HUES6 (cell line): ENCODE results near the gene CCNY.

ENCODE experiments used
- H3K27ac ChIP-seq: 2 replicates; pipeline ENCODE4 v1.7.0; 2013; ENCODE audit warnings: low read depth, mild to moderate bottlenecking, low read length, inconsistent platforms
- H3K27me3 ChIP-seq: 2 replicates; pipeline ENCODE4 v1.6.1; 2013; ENCODE audit warnings: low read length; ENCODE audit not compliant: control insufficient read depth, insufficient read depth
- H3K36me3 ChIP-seq: 2 replicates; pipeline ENCODE4 v1.6.1; 2013; ENCODE audit warnings: low read length; ENCODE audit not compliant: control insufficient read depth, insufficient read depth
- H3K4me1 ChIP-seq: 2 replicates; pipeline ENCODE4 v1.6.1; 2013; ENCODE audit warnings: low read length; ENCODE audit not compliant: control insufficient read depth, insufficient read depth
- H3K4me3 ChIP-seq: 2 replicates; pipeline ENCODE4 v1.5.1; 2013; ENCODE audit warnings: low read depth, low read length
- H3K9ac ChIP-seq: one replicate; pipeline ENCODE4 v1.6.1; 2013; ENCODE audit warnings: mild to moderate bottlenecking, low read length
- H3K9me3 ChIP-seq: 2 replicates; pipeline ENCODE4 v1.6.1; 2013; ENCODE audit warnings: low read depth, low read length; ENCODE audit not compliant: control insufficient read depth, insufficient read depth

CCNY gene

GRCh38 chr10:35598379-35598778 lies 262.1 kb downstream of the CCNY start:
- Histone ChIP-seq H3K27ac (no peak overlapping the region), H3K27me3 (no peaks in the 10 kb centered on the region), H3K36me3 (no peaks in the 10 kb centered on the region), H3K9me3 (no peaks in the 10 kb centered on the region), H3K4me3 (no peak overlapping the region), H3K9ac (no peak overlapping the region), H3K4me1 (peaks cover 19% of the 10 kb centered on the region)

GRCh38 chr10:35600193-35600592 lies 263.9 kb downstream of the CCNY start:
- no peaks in the 10 kb centered on the region for H3K27me3 ChIP-seq
- H3K27ac ChIP-seq, result no peak overlapping the region
- H3K9ac ChIP-seq, result no peak overlapping the region
- peaks cover 2% of the 10 kb centered on the region; the same call in 1 of the 2 replicates for H3K4me1 ChIP-seq
- no peak overlapping the region for H3K4me3 ChIP-seq
- no peaks in the 10 kb centered on the region for H3K36me3 ChIP-seq
- H3K9me3 ChIP-seq, result no peaks in the 10 kb centered on the region

- Histone ChIP-seq H3K4me3 (no peak within 1 kb of the TSS), H3K36me3 (no peaks in the 10 kb centered on the region), H3K9ac (no peak within 1 kb of the TSS), H3K27ac (no peak within 1 kb of the TSS), H3K4me1 (no peaks in the 10 kb centered on the region), H3K9me3 (peaks cover 6% of the 10 kb centered on the region), H3K27me3 (peaks cover 15% of the 10 kb centered on the region; the same call in 1 of the 2 replicates)
Observed at GRCh38 chr10:35605191-35605590, 268.9 kb downstream of the CCNY start, which contains the start of gene GJD4. Gene GJD4, plus strand, starts transcription at chr10:35605341. Its CDS starts 227 bp downstream, at chr10:35605568.

GRCh38 chr10:35606430-35606829 lies 270.1 kb downstream of the CCNY start:
- peaks cover 10% of the 10 kb centered on the region for H3K9me3 ChIP-seq
- H3K27me3 ChIP-seq, result peaks cover 15% of the 10 kb centered on the region; the same call in 1 of the 2 replicates
- no peaks in the 10 kb centered on the region for H3K4me1 ChIP-seq
- H3K4me3 ChIP-seq, result no peak overlapping the region
- H3K36me3 ChIP-seq, result no peaks in the 10 kb centered on the region
- H3K27ac ChIP-seq, result no peak overlapping the region
- no peak overlapping the region for H3K9ac ChIP-seq

- Histone ChIP-seq H3K4me3 (peak overlapping the region; percentile 16; the same call in 1 of the 2 replicates), H3K9me3 (peaks cover 10% of the 10 kb centered on the region), H3K36me3 (no peaks in the 10 kb centered on the region), H3K27me3 (peaks cover 15% of the 10 kb centered on the region; the same call in 1 of the 2 replicates), H3K27ac (no peak overlapping the region), H3K4me1 (no peaks in the 10 kb centered on the region; the same call in 1 of the 2 replicates), H3K9ac (no peak overlapping the region)
Observed at GRCh38 chr10:35607475-35608327, 271.4 kb downstream of the CCNY start.

GRCh38 chr10:35608328-35608672 lies 272.0 kb downstream of the CCNY start:
- Histone ChIP-seq H3K27me3 (peaks cover 15% of the 10 kb centered on the region; the same call in 1 of the 2 replicates), H3K9me3 (peaks cover 10% of the 10 kb centered on the region), H3K4me3 (no peak overlapping the region; the same call in 1 of the 2 replicates), H3K27ac (no peak overlapping the region), H3K9ac (no peak overlapping the region), H3K36me3 (no peaks in the 10 kb centered on the region), H3K4me1 (no peaks in the 10 kb centered on the region; the same call in 1 of the 2 replicates)

- no peaks in the 10 kb centered on the region for H3K36me3 ChIP-seq
- no peak overlapping the region for H3K9ac ChIP-seq
- no peak overlapping the region for H3K27ac ChIP-seq
Observed at GRCh38 chr10:35611750-35612149, 275.4 kb downstream of the CCNY start.

GRCh38 chr10:35612385-35613106 lies 276.2 kb downstream of the CCNY start:
- no peak overlapping the region for H3K27ac ChIP-seq
- no peaks in the 10 kb centered on the region; the same call in 1 of the 2 replicates for H3K4me1 ChIP-seq
- H3K36me3 ChIP-seq, result no peaks in the 10 kb centered on the region
- no peak overlapping the region for H3K9ac ChIP-seq
- peaks cover 8% of the 10 kb centered on the region; the same call in 1 of the 2 replicates for H3K27me3 ChIP-seq
- no peak overlapping the region for H3K4me3 ChIP-seq
- H3K9me3 ChIP-seq, result peaks cover 10% of the 10 kb centered on the region

More at GRCh38 chr10:35611750-35612149, 275.4 kb downstream of the CCNY start:
- H3K4me3 ChIP-seq, result no peak overlapping the region
- H3K9me3 ChIP-seq, result peaks cover 10% of the 10 kb centered on the region
- H3K4me1 ChIP-seq, result no peaks in the 10 kb centered on the region; the same call in 1 of the 2 replicates
- H3K27me3 ChIP-seq, result peaks cover 15% of the 10 kb centered on the region; the same call in 1 of the 2 replicates

- Histone ChIP-seq H3K27ac (no peak overlapping the region), H3K4me1 (no peaks in the 10 kb centered on the region; the same call in 1 of the 2 replicates), H3K36me3 (no peaks in the 10 kb centered on the region), H3K9me3 (peaks cover 10% of the 10 kb centered on the region), H3K4me3 (no peak overlapping the region), H3K9ac (no peak overlapping the region), H3K27me3 (peaks cover 3% of the 10 kb centered on the region; the same call in 1 of the 2 replicates)
Observed at GRCh38 chr10:35613107-35613440, 276.8 kb downstream of the CCNY start.

- no peaks in the 10 kb centered on the region for H3K27me3 ChIP-seq
- H3K4me1 ChIP-seq, result no peaks in the 10 kb centered on the region; the same call in 1 of the 2 replicates
- H3K9ac ChIP-seq, result no peak overlapping the region
- no peak overlapping the region for H3K27ac ChIP-seq
- H3K9me3 ChIP-seq, result peaks cover 10% of the 10 kb centered on the region
- H3K4me3 ChIP-seq, result no peak overlapping the region
- H3K36me3 ChIP-seq, result no peaks in the 10 kb centered on the region
Observed at GRCh38 chr10:35613597-35614226, 277.4 kb downstream of the CCNY start.
